ENCODE measurements around the gene P4HA2.

Gene P4HA2

GRCh38 chr5:132215329-132215728 lies 12.3 kb downstream of the P4HA2 start:
- H3K9ac ChIP-seq (ENCODE audit: low read depth in 1 of 2, low read length in 2 of 2): no peak overlapping the region
- H3K36me3 ChIP-seq (ENCODE audit: control insufficient read depth in 1 of 2, insufficient read depth in 2 of 2, low read length in 2 of 2): peaks cover 21 to 39% of the 10 kb centered on the region in 2 donors
- no peaks in the 10 kb centered on the region for H3K9me3 ChIP-seq (ENCODE audit: control insufficient read depth in 1 of 2, low read length in 2 of 2)
- no peak overlapping the region for H3K4me3 ChIP-seq (ENCODE audit: low read depth in 1 of 2, low read length in 2 of 2)
- no peaks in the 10 kb centered on the region for H3K27me3 ChIP-seq (ENCODE audit: control insufficient read depth in 1 of 2, insufficient read depth in 2 of 2, low read length in 2 of 2)
- H3K4me1 ChIP-seq (ENCODE audit: control insufficient read depth in 1 of 2, insufficient read depth in 2 of 2, low read length in 2 of 2): peaks cover 0 to 8% of the 10 kb centered on the region in 2 donors
- H3K27ac ChIP-seq (ENCODE audit: low read depth, low read length): no peak overlapping the region

- Histone ChIP-seq H3K27me3 (ENCODE audit: control insufficient read depth in 1 of 2, insufficient read depth in 2 of 2, low read length in 2 of 2) (no peaks in the 10 kb centered on the region), H3K4me1 (ENCODE audit: control insufficient read depth in 1 of 2, insufficient read depth in 2 of 2, low read length in 2 of 2) (peaks cover 0 to 8% of the 10 kb centered on the region in 2 donors), H3K4me3 (ENCODE audit: low read depth in 1 of 2, low read length in 2 of 2) (no peak overlapping the region), H3K36me3 (ENCODE audit: control insufficient read depth in 1 of 2, insufficient read depth in 2 of 2, low read length in 2 of 2) (peaks cover 21 to 46% of the 10 kb centered on the region in 2 donors), H3K9me3 (ENCODE audit: control insufficient read depth in 1 of 2, low read length in 2 of 2) (no peaks in the 10 kb centered on the region), H3K27ac (ENCODE audit: low read depth, low read length) (no peak overlapping the region), H3K9ac (ENCODE audit: low read depth in 1 of 2, low read length in 2 of 2) (no peak overlapping the region)
These were observed 13.2 kb downstream of the P4HA2 start for GRCh38 chr5:132214491-132214890.

- Histone ChIP-seq H3K9ac (ENCODE audit: low read depth in 1 of 2, low read length in 2 of 2) (no peak overlapping the region), H3K36me3 (ENCODE audit: control insufficient read depth in 1 of 2, insufficient read depth in 2 of 2, low read length in 2 of 2) (peaks cover 21 to 49% of the 10 kb centered on the region in 2 donors), H3K4me3 (ENCODE audit: low read depth in 1 of 2, low read length in 2 of 2) (no peak overlapping the region), H3K4me1 (ENCODE audit: control insufficient read depth in 1 of 2, insufficient read depth in 2 of 2, low read length in 2 of 2) (peaks cover 0 to 8% of the 10 kb centered on the region in 2 donors), H3K9me3 (ENCODE audit: control insufficient read depth in 1 of 2, low read length in 2 of 2) (no peaks in the 10 kb centered on the region), H3K27me3 (ENCODE audit: control insufficient read depth in 1 of 2, insufficient read depth in 2 of 2, low read length in 2 of 2) (no peaks in the 10 kb centered on the region), H3K27ac (ENCODE audit: low read depth, low read length) (no peak overlapping the region)
These were observed 14.0 kb downstream of the P4HA2 start for GRCh38 chr5:132213666-132214065.

GRCh38 chr5:132211787-132212186 lies 15.9 kb downstream of the P4HA2 start:
- Histone ChIP-seq H3K36me3 (ENCODE audit: control insufficient read depth in 1 of 2, insufficient read depth in 2 of 2, low read length in 2 of 2) (peaks cover 20 to 49% of the 10 kb centered on the region in 2 donors), H3K27ac (ENCODE audit: low read depth, low read length) (no peak overlapping the region), H3K4me3 (ENCODE audit: low read depth in 1 of 2, low read length in 2 of 2) (no peak overlapping the region), H3K4me1 (ENCODE audit: control insufficient read depth in 1 of 2, insufficient read depth in 2 of 2, low read length in 2 of 2) (peaks cover 0 to 8% of the 10 kb centered on the region in 2 donors), H3K9ac (ENCODE audit: low read depth in 1 of 2, low read length in 2 of 2) (no peak overlapping the region), H3K27me3 (ENCODE audit: control insufficient read depth in 1 of 2, insufficient read depth in 2 of 2, low read length in 2 of 2) (no peaks in the 10 kb centered on the region), H3K9me3 (ENCODE audit: control insufficient read depth in 1 of 2, low read length in 2 of 2) (no peaks in the 10 kb centered on the region)

GRCh38 chr5:132210944-132211343 lies 16.7 kb downstream of the P4HA2 start:
- H3K4me1 ChIP-seq (ENCODE audit: control insufficient read depth in 1 of 2, insufficient read depth in 2 of 2, low read length in 2 of 2): peaks cover 0 to 8% of the 10 kb centered on the region in 2 donors
- no peak overlapping the region for H3K4me3 ChIP-seq (ENCODE audit: low read depth in 1 of 2, low read length in 2 of 2)
- no peak overlapping the region for H3K9ac ChIP-seq (ENCODE audit: low read depth in 1 of 2, low read length in 2 of 2)
- no peaks in the 10 kb centered on the region for H3K27me3 ChIP-seq (ENCODE audit: control insufficient read depth in 1 of 2, insufficient read depth in 2 of 2, low read length in 2 of 2)
- H3K36me3 ChIP-seq (ENCODE audit: control insufficient read depth in 1 of 2, insufficient read depth in 2 of 2, low read length in 2 of 2): peaks cover 20 to 49% of the 10 kb centered on the region in 2 donors
- H3K27ac ChIP-seq (ENCODE audit: low read depth, low read length): no peak overlapping the region
- no peaks in the 10 kb centered on the region for H3K9me3 ChIP-seq (ENCODE audit: control insufficient read depth in 1 of 2, low read length in 2 of 2)

- Histone ChIP-seq H3K27ac (ENCODE audit: low read depth, low read length) (no peak overlapping the region), H3K9me3 (ENCODE audit: control insufficient read depth in 1 of 2, low read length in 2 of 2) (no peaks in the 10 kb centered on the region), H3K27me3 (ENCODE audit: control insufficient read depth in 1 of 2, insufficient read depth in 2 of 2, low read length in 2 of 2) (no peaks in the 10 kb centered on the region), H3K4me1 (ENCODE audit: control insufficient read depth in 1 of 2, insufficient read depth in 2 of 2, low read length in 2 of 2) (peaks cover 0 to 3% of the 10 kb centered on the region in 2 donors), H3K9ac (ENCODE audit: low read depth in 1 of 2, low read length in 2 of 2) (no peak overlapping the region), H3K4me3 (ENCODE audit: low read depth in 1 of 2, low read length in 2 of 2) (no peak overlapping the region), H3K36me3 (ENCODE audit: control insufficient read depth in 1 of 2, insufficient read depth in 2 of 2, low read length in 2 of 2) (peaks cover 20 to 49% of the 10 kb centered on the region in 2 donors)
These were observed 17.6 kb downstream of the P4HA2 start for GRCh38 chr5:132209901-132210545.

GRCh38 chr5:132209131-132209530 lies 18.5 kb downstream of the P4HA2 start:
- Histone ChIP-seq H3K27ac (ENCODE audit: low read depth, low read length) (no peak overlapping the region), H3K36me3 (ENCODE audit: control insufficient read depth in 1 of 2, insufficient read depth in 2 of 2, low read length in 2 of 2) (peaks cover 19 to 52% of the 10 kb centered on the region in 2 donors), H3K4me1 (ENCODE audit: control insufficient read depth in 1 of 2, insufficient read depth in 2 of 2, low read length in 2 of 2) (no peaks in the 10 kb centered on the region), H3K27me3 (ENCODE audit: control insufficient read depth in 1 of 2, insufficient read depth in 2 of 2, low read length in 2 of 2) (no peaks in the 10 kb centered on the region), H3K9me3 (ENCODE audit: control insufficient read depth in 1 of 2, low read length in 2 of 2) (no peaks in the 10 kb centered on the region), H3K9ac (ENCODE audit: low read depth in 1 of 2, low read length in 2 of 2) (no peak overlapping the region), H3K4me3 (ENCODE audit: low read depth in 1 of 2, low read length in 2 of 2) (no peak overlapping the region)

GRCh38 chr5:132207778-132208177 lies 19.9 kb downstream of the P4HA2 start:
- Histone ChIP-seq H3K4me1 (ENCODE audit: control insufficient read depth in 1 of 2, insufficient read depth in 2 of 2, low read length in 2 of 2) (no peaks in the 10 kb centered on the region), H3K27me3 (ENCODE audit: control insufficient read depth in 1 of 2, insufficient read depth in 2 of 2, low read length in 2 of 2) (no peaks in the 10 kb centered on the region), H3K9ac (ENCODE audit: low read depth in 1 of 2, low read length in 2 of 2) (no peak overlapping the region), H3K36me3 (ENCODE audit: control insufficient read depth in 1 of 2, insufficient read depth in 2 of 2, low read length in 2 of 2) (peaks cover 11 to 55% of the 10 kb centered on the region in 2 donors), H3K9me3 (ENCODE audit: control insufficient read depth in 1 of 2, low read length in 2 of 2) (no peaks in the 10 kb centered on the region), H3K27ac (ENCODE audit: low read depth, low read length) (no peak overlapping the region), H3K4me3 (ENCODE audit: low read depth in 1 of 2, low read length in 2 of 2) (no peak overlapping the region)

GRCh38 chr5:132206782-132207181 lies 20.9 kb downstream of the P4HA2 start:
- no peaks in the 10 kb centered on the region for H3K27me3 ChIP-seq (ENCODE audit: control insufficient read depth in 1 of 2, insufficient read depth in 2 of 2, low read length in 2 of 2)
- no peak overlapping the region for H3K27ac ChIP-seq (ENCODE audit: low read depth, low read length)
- H3K9ac ChIP-seq (ENCODE audit: low read depth in 1 of 2, low read length in 2 of 2): no peak overlapping the region
- H3K36me3 ChIP-seq (ENCODE audit: control insufficient read depth in 1 of 2, insufficient read depth in 2 of 2, low read length in 2 of 2): peaks cover 4 to 48% of the 10 kb centered on the region in 2 donors
- H3K4me1 ChIP-seq (ENCODE audit: control insufficient read depth in 1 of 2, insufficient read depth in 2 of 2, low read length in 2 of 2): no peaks in the 10 kb centered on the region
- no peak overlapping the region for H3K4me3 ChIP-seq (ENCODE audit: low read depth in 1 of 2, low read length in 2 of 2)
- no peaks in the 10 kb centered on the region for H3K9me3 ChIP-seq (ENCODE audit: control insufficient read depth in 1 of 2, low read length in 2 of 2)

- H3K4me3 ChIP-seq (ENCODE audit: low read depth in 1 of 2, low read length in 2 of 2): no peak overlapping the region
- no peaks in the 10 kb centered on the region for H3K9me3 ChIP-seq (ENCODE audit: control insufficient read depth in 1 of 2, low read length in 2 of 2)
- peaks cover 4 to 40% of the 10 kb centered on the region in 2 donors for H3K36me3 ChIP-seq (ENCODE audit: control insufficient read depth in 1 of 2, insufficient read depth in 2 of 2, low read length in 2 of 2)
- no peaks in the 10 kb centered on the region for H3K27me3 ChIP-seq (ENCODE audit: control insufficient read depth in 1 of 2, insufficient read depth in 2 of 2, low read length in 2 of 2)
- no peak overlapping the region for H3K27ac ChIP-seq (ENCODE audit: low read depth, low read length)
- no peaks in the 10 kb centered on the region for H3K4me1 ChIP-seq (ENCODE audit: control insufficient read depth in 1 of 2, insufficient read depth in 2 of 2, low read length in 2 of 2)
- no peak overlapping the region for H3K9ac ChIP-seq (ENCODE audit: low read depth in 1 of 2, low read length in 2 of 2)
These were observed 22.1 kb downstream of the P4HA2 start for GRCh38 chr5:132205385-132206125.

All from duodenal mucosa (tissue), 2 donors.